ENCODE measurements around the gene GLYAT.

DNA sequence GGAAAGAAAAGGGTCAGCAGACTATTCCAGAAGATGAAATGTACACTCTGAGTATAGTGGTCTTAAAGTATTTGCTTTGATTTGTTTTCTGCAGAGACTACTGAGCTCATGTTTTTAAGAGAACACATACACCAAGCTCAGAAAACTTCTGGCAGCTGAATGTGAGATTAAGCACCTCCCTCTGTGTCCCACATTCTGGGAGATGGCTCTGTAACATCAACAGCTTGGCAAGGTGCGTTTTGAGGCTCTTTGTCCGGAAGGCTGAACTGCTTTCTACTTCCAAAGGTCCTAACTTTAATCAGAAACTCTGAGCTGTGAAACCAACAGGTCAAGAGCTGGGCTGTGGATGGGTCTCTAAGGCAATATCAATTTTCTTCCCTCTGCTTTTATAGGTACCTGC, 36.4 kb upstream of the GLYAT start:
- TF ChIP-seq, protein P1, sequence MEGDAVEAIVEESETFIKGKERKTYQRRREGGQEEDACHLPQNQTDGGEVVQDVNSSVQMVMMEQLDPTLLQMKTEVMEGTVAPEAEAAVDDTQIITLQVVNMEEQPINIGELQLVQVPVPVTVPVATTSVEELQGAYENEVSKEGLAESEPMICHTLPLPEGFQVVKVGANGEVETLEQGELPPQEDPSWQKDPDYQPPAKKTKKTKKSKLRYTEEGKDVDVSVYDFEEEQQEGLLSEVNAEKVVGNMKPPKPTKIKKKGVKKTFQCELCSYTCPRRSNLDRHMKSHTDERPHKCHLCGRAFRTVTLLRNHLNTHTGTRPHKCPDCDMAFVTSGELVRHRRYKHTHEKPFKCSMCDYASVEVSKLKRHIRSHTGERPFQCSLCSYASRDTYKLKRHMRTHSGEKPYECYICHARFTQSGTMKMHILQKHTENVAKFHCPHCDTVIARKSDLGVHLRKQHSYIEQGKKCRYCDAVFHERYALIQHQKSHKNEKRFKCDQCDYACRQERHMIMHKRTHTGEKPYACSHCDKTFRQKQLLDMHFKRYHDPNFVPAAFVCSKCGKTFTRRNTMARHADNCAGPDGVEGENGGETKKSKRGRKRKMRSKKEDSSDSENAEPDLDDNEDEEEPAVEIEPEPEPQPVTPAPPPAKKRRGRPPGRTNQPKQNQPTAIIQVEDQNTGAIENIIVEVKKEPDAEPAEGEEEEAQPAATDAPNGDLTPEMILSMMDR (IDR thresholded peaks at IDR 0.05), result no peak
- TF ChIP-seq POLR2AphosphoS5 (IDR thresholded peaks at IDR 0.05; ENCODE audit: low read depth, low read length), result no peak
